Liver (tissue), 9 donors: ENCODE measurements around the gene ZNF80. TPM values are rescaled to one million over a fixed set of nuclear protein-coding genes. Genes with fewer than 3 reads are reported as not detected.

ENCODE experiments used
- DNase-seq: peaks from one replicate; pipeline ENCODE4 v3.0.0-alpha.2; 2017; ENCODE audit warnings: low spot score
- H3K27ac ChIP-seq, 2 donors: one replicate each; pipeline ENCODE4 v1.7.0; 2013; ENCODE audit warnings: inconsistent platforms in 2 of 2, low read length in 2 of 2, control low read depth in 1 of 2, low read depth in 1 of 2, mild to moderate bottlenecking in 1 of 2
- H3K27me3 ChIP-seq, 4 donors: one replicate each; pipeline versions ENCODE4 v1.6.1 to v1.7.0; 2013; ENCODE audit warnings: low read length in 3 of 4, inconsistent platforms in 1 of 4, mild to moderate bottlenecking in 1 of 4, moderate library complexity in 1 of 4; ENCODE audit not compliant: control insufficient read depth in 4 of 4, insufficient read depth in 4 of 4
- H3K36me3 ChIP-seq, 4 donors: one replicate each; pipeline versions ENCODE4 v1.6.1 to v1.7.0; 2013; ENCODE audit warnings: low read length in 3 of 4, mild to moderate bottlenecking in 3 of 4, low read depth in 1 of 4, moderate library complexity in 1 of 4; ENCODE audit not compliant: control insufficient read depth in 4 of 4, insufficient read depth in 3 of 4
- H3K4me1 ChIP-seq, 4 donors: one replicate each; pipeline versions ENCODE4 v1.6.1 to v1.7.0; 2013; ENCODE audit warnings: low read length in 3 of 4, mild to moderate bottlenecking in 3 of 4, moderate library complexity in 1 of 4; ENCODE audit not compliant: control insufficient read depth in 4 of 4, insufficient read depth in 4 of 4
- H3K4me3 ChIP-seq, 3 donors: one replicate each; pipeline versions ENCODE4 v1.6.1 to v1.7.0; 2013; ENCODE audit warnings: low read length in 3 of 3, control low read depth in 1 of 3, low read depth in 1 of 3, mild to moderate bottlenecking in 1 of 3
- H3K9ac ChIP-seq, 2 donors: one replicate each; pipeline ENCODE4 v1.7.0; 2013; ENCODE audit warnings: low read length in 2 of 2, mild to moderate bottlenecking in 2 of 2, moderate library complexity in 2 of 2, control low read depth in 1 of 2, low read depth in 1 of 2
- H3K9me3 ChIP-seq, 4 donors: one replicate each; pipeline versions ENCODE4 v1.6.1 to v1.7.0; 2013; ENCODE audit warnings: low read length in 3 of 4; ENCODE audit not compliant: control insufficient read depth in 4 of 4
- ATF3 ChIP-seq: IDR thresholded peaks from 2 replicates; pipeline ENCODE4 v1.6.1; 2016; ENCODE audit warnings: antibody characterized with exemption
- CTCF ChIP-seq: fragments of 150-350 bp; IDR thresholded peaks from 2 replicates; pipeline ENCODE4 v1.5.1; 2017; ENCODE audit warnings: improper control_type of control experiment, low read depth, low read length; ENCODE audit not compliant: missing input control
- EGR1 ChIP-seq, 2 donors: IDR thresholded peaks; 2 replicates each; pipeline ENCODE4 v1.6.1; 2016 to 2018; ENCODE audit warnings: antibody characterized with exemption in 2 of 2, low read depth in 2 of 2
- FOXA1 ChIP-seq: IDR thresholded peaks from 2 replicates; pipeline ENCODE4 v1.6.1; 2016; ENCODE audit warnings: antibody characterized with exemption
- FOXA2 ChIP-seq: IDR thresholded peaks from 2 replicates; pipeline ENCODE4 v1.6.1; 2016; ENCODE audit warnings: antibody characterized with exemption
- GABPA ChIP-seq, 2 donors: IDR thresholded peaks in 1 of 2; conservative IDR thresholded peaks in 1 of 2; 2 replicates each; pipeline ENCODE4 v1.6.1; 2016; ENCODE audit warnings: antibody characterized with exemption in 2 of 2, mild to moderate bottlenecking in 1 of 2, moderate library complexity in 1 of 2
- HNF4A ChIP-seq, 2 donors: conservative IDR thresholded peaks; 2 replicates each; pipeline ENCODE4 v1.6.1; 2016; ENCODE audit warnings: antibody characterized with exemption in 2 of 2, mild to moderate bottlenecking in 2 of 2
- HNF4G ChIP-seq: IDR thresholded peaks from 2 replicates; pipeline ENCODE4 v1.6.1; 2016; ENCODE audit warnings: antibody characterized with exemption
- JUND ChIP-seq, 2 donors: IDR thresholded peaks; 2 replicates each; pipeline ENCODE4 v1.6.1; 2016; ENCODE audit warnings: antibody characterized with exemption in 2 of 2
- MAX ChIP-seq: IDR thresholded peaks from 2 replicates; pipeline ENCODE4 v1.6.1; 2016; ENCODE audit warnings: antibody characterized with exemption
- NR2F2 ChIP-seq: IDR thresholded peaks from 2 replicates; pipeline ENCODE4 v1.6.1; 2016; ENCODE audit warnings: antibody characterized with exemption
- RAD21 ChIP-seq, 2 donors: IDR thresholded peaks; 2 replicates each; pipeline ENCODE4 v1.6.1; 2016; ENCODE audit warnings: antibody characterized with exemption in 2 of 2, mild to moderate bottlenecking in 2 of 2
- REST ChIP-seq: IDR thresholded peaks from 2 replicates; pipeline ENCODE4 v1.6.1; 2016; ENCODE audit warnings: antibody characterized with exemption, mild to moderate bottlenecking
- RXRA ChIP-seq, 2 donors: IDR thresholded peaks; 2 replicates each; pipeline ENCODE4 v1.6.1; 2017 to 2018; ENCODE audit warnings: antibody characterized with exemption in 2 of 2, mild to moderate bottlenecking in 1 of 2
- SP1 ChIP-seq: IDR thresholded peaks from 2 replicates; pipeline ENCODE4 v1.6.1; 2018; ENCODE audit warnings: antibody characterized with exemption, mild to moderate bottlenecking
- TAF1 ChIP-seq: conservative IDR thresholded peaks from 2 replicates; pipeline ENCODE4 v1.6.1; 2016; ENCODE audit warnings: antibody characterized with exemption, mild to moderate bottlenecking
- YY1 ChIP-seq: IDR thresholded peaks from 2 replicates; pipeline ENCODE4 v1.6.1; 2016; ENCODE audit warnings: antibody characterized with exemption, mild to moderate bottlenecking
- ZBTB33 ChIP-seq: IDR thresholded peaks from 2 replicates; pipeline ENCODE4 v1.6.1; 2016; ENCODE audit warnings: antibody characterized with exemption
- WGBS: extraction: QIAGEN DNeasy Blood & Tissue Kit; methylation state at CpG from one replicate; pipeline ENCODE4 v1.1.7; 2013; 5-methylcytosine and 5-hydroxymethylcytosine counted together
- polyA plus RNA-seq, 2 donors: library from polyadenylated mRNA; stranded (reverse) in 1 of 2; unstranded in 1 of 2; fragments of 200-250 nt in 1 of 2; fragments of >200 nt in 1 of 2; fragmentation: Nextera tagmentation in 1 of 2; extraction: Ambion mirVana in 1 of 2; gene quantifications; one replicate each; pipeline versions ENCODE4 v1.2.1 to v1.2.3, GENCODE V29; 2013 to 2015
- total RNA-seq, 2 donors: library from RNA; depleted of rRNA; stranded (reverse); fragments of >200 nt; gene quantifications; one replicate each; pipeline ENCODE4 v1.2.3, GENCODE V29; 2014
- donor health status: healthy.
- donor health status: healthy.
- donor health status: healthy.
- donor health status: healthy.
- donor health status: healthy.

The ZNF80 gene
- total and polyA plus RNA-seq, 4 donors, result 0.06 TPM; not detected in 3

- Histone ChIP-seq H3K4me1 (no peaks in the 10 kb centered on the region), H3K4me3 (no peak overlapping the region), H3K27me3 (no peaks in the 10 kb centered on the region), H3K27ac (no peak overlapping the region), H3K9ac (no peak overlapping the region), H3K9me3 (no peaks in the 10 kb centered on the region), H3K36me3 (no peaks in the 10 kb centered on the region)
- TF ChIP-seq RAD21 (IDR thresholded peaks at IDR 0.05) (no peak), TAF1 (no peak), HNF4G (no peak), FOXA1 (no peak), HNF4A (conservative IDR thresholded peaks at IDR 0.05) (no peak), NR2F2 (no peak), CTCF (no peak), YY1 (no peak), GABPA (IDR thresholded peaks at IDR 0.05 in 1 of 2, conservative IDR thresholded peaks at IDR 0.05 in 1 of 2) (no peak), EGR1 (IDR thresholded peaks at IDR 0.05; ENCODE audit: low read depth in 2 of 2) (no peak), RXRA (IDR thresholded peaks at IDR 0.05) (no peak), JUND (IDR thresholded peaks at IDR 0.05) (no peak), ATF3 (no peak), SP1 (no peak), ZBTB33 (no peak), REST (no peak)
- whole genome bisulfite sequencing, result 86% methylated on average over 3 of the region's 3 CpGs
- no peak for DNase-seq
These were observed 48.4 kb upstream of the ZNF80 start for GRCh38 chr3:114285648-114286230.

GRCh38 chr3:114284644-114285043, 47.3 kb upstream of the ZNF80 start:
- 97% methylated on average over 1 of the region's 1 CpG for WGBS
- no peaks in the 10 kb centered on the region for H3K27me3 ChIP-seq
- TF ChIP-seq REST (no peak), FOXA1 (no peak), RAD21 (IDR thresholded peaks at IDR 0.05) (no peak), TAF1 (no peak), JUND (IDR thresholded peaks at IDR 0.05) (no peak), ZBTB33 (no peak), FOXA2 (no peak), HNF4A (conservative IDR thresholded peaks at IDR 0.05) (no peak), EGR1 (IDR thresholded peaks at IDR 0.05; ENCODE audit: low read depth in 2 of 2) (no peak), MAX (no peak), SP1 (no peak)
- H3K4me3 ChIP-seq, result no peak overlapping the region
- H3K9me3 ChIP-seq, result no peaks in the 10 kb centered on the region
- H3K9ac ChIP-seq, result no peak overlapping the region
- no peak for DNase-seq
- H3K27ac ChIP-seq, result no peak overlapping the region
- H3K36me3 ChIP-seq, result no peaks in the 10 kb centered on the region
- H3K4me1 ChIP-seq, result no peaks in the 10 kb centered on the region
